GM18498 (cell line): ENCODE data around the gene PRLR.

Source experiments
- ATAC-seq: cut with Tn5 transposase; IDR thresholded peaks from one replicate; pipeline ENCODE4 v1.9.1; 2021; ENCODE audit warnings: mild to moderate bottlenecking, moderate library complexity; ENCODE audit not compliant: unreplicated experiment

The PRLR gene

DNA sequence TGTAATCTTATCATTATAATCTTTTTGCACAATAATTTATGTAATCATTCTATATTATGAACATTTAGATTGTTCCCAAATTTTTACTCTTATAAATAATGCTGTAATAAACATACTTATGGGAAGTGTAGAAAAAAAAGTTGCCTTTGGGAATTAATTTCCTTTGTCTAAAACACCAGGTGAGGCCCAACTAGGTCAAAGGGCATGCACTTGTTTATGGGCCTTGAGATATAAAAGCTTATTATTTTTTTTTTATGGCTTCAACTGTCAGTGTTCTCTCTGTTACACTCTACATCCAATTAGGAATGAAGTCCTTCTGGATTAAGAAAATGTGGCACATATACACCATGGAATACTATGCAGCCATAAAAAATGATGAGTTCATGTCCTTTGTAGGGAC is 6.5 kb upstream of the PRLR start:
- ATAC-seq = no peak

DNA sequence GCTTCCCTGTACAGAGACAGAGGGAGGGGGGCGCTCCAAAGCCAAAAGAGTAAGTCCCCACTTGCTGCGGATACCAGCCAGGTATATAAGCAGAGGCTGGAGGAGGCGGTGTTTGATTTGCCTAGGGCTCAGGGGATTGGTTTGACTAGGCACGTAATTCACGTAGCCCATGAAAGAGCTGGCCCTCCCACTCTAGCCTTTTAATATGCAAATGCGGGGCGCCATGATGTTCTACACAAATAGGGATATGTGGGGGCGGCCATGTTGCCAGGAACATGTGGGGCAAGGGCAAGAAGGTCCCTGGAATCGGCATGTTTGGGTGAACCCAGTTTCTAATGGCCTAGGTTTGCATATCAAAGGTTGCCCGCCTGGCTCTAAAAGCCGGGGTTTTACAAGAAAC is 3.3 kb upstream of the PRLR start:
- no peak for ATAC-seq

DNA sequence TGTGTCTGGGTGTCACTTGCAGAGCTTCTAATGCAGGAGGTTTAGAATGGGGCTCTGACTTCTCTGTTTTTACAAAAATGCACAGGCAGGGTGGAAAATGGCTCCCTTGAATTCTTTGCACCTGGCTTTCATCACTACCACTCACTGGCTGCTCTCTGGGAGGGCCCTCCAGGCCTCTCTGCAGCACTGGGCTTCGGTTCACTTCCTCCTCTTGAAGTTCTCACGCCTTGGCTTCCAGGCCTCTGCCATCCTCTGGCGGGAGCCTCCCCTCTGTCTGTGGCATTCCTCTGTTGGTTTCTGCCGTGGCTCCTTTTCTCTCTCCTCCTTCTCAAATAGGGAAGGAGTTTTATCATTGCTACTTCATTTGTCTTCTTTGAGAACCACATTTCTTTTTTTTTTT is 2.8 kb upstream of the PRLR start:
- no peak for ATAC-seq

DNA sequence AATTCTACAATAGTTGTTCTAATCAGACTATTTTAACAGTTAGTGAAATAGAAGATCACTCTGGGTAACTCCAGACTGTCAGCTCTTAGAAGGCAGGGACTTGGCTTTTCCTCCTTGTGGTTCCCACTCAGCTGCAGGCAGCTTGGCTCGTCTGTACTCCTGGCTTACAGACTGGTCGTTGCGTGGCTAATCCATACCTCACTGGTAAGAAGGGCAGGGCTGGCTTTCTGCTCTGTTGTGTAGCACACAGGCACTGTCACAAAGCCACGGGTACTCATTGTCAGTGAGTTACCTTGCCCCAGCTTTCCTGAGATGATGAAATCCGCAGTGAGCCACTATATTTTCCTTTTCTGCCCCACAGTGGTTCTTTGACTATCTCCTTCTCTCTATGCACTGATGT is 1.8 kb upstream of the PRLR start:
- no peak for ATAC-seq

DNA sequence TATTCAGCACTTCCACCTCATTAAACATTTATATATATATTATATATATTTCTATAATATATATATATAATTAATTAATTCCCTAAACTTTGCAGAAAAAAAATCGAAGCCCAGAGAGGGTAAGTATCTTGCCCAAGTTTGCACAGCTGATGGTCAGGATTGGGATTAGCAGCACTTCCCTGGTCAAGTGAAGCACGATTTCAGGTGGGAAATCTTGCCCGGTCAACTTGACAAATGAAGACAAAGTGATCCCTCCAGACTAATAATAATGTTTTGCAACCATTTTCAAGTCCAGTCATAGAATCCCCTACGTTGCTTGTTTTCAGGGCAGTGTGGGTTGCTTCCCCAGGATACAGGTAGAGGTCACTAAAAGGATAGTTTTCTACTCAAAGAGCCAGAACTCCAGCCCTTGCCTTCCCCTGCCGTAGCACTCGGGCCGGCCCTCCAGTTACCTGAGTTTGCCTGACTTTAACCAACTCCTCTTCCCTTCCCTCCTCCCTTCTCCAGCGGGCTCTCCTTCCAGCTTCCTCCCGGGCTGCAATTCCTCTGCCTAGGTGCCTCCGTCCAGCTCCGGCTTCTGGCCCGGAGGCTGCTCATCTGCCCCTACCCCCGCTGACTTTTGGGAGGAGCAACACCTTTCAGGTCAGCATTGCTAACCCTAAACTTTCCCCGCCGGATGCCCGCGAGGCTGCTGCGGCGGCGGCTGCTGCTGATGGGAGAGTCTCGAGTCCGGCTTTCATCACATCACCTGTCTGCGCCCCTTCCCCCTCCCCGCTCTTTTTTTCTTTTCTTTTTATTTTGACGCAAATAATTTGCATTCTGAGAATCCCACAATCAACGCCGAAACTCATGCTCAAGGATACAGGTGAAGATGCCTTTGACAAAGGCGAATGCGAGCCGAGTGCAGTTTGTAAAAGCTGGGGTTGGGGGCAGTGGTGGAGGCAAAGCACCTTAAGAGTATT is 930 bp downstream of the PRLR start:
- ATAC-seq = peak; percentile 71

DNA sequence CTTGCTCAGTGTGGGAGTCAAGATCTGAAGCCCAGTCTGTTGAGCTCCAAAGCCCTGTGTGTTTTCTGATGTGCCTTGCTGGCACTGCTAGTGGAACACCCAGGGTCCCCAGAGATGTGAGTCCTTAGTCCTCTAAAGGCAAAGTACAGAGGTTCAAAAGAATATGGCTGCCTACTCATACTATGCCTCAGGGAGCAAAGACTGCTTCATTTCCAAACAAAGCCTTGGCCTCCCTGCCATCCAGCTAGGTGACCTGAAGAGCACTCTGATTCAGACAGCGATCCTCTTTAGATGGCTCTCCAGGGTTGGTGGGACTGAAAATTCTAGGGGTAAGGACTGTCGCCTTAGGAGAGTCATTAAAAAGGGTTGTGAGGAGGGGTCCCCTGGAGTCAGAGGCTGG is 2.0 kb downstream of the PRLR start:
- ATAC-seq = no peak

DNA sequence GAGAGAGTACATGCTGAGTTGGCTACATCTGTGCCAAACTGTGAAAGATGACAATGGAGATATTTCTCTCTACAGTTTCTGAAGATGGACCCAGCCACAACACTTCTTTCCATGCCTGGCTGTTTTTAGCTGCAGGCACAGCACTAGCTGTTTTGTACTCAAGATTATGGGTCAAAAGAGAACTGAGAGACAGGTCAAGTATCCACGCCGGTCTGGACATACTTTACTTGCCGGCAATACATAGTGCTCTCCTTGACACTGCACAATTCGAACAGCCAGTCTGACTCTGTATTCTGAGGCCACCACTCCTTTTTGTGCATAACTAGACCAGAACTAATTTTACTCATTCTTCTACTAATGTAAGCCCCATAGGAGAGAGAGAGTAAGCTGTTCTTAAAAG is 2.6 kb downstream of the PRLR start:
- ATAC-seq = no peak

DNA sequence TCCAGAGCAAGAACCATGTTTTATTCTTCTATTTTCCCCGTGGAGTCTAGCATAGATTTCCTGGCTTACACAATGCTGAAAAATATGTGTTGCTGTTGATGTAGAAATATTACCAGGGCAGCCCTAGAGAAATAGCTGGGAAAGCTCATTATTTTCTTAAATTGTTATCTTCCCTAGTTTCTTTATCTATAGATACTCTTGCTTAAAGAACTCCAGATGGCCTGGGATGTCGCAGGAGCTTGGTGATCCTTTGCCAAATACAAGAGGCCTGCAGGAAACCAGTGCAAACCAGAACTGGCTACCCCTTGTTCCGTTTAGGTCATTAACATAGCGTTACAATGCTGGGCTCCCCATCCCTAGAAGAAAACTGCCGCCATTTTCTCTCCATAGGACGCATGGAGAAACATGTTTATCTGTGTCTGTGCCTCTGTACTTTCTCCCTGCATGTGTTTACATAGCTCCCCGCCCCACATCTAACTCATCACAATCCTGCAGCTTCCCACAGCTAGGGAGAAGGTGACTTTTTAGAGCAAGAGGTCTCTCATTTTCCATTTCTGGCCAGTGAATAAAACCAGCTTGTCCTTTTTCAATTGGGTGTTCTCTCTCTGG is 6.4 kb downstream of the PRLR start:
- ATAC-seq = no peak

DNA sequence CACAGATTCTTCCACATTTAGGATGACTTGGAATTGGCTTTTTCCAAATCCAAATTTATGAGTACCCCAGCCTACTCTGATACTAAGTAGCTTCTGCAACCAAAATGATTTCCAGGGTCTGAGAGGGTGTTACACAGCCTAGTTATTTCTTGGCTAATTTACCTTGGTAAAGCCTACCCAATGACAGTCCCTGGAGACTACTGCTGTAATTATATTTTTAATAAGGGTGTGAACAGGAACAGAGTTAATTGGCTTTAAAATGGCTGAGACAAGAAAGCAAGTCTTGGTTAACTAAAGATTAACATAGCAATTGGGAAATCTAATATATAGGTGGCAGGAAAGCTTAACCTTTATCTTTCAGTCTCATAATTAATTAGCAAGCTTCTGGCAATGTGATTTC is 9.3 kb downstream of the PRLR start:
- no peak for ATAC-seq

DNA sequence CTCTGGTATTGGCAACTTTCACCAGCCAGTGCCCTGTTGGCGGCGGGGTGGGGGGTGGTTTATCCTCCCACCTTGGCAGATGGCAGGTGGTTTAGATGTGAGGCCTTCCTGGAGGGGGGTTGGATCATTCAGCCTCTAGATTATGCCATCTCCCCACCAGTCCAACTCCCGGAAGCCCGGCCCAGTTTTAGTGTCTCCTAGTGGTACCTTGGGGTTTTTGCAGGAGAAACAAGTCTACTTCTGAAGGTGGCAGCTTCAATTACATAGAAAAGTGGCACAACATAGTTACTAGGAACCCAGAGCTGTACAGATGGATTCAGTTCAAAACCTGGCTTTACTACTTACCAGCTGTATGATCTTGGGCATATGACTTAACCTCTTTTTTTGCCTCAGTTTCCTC is 11.3 kb downstream of the PRLR start:
- ATAC-seq = no peak

DNA sequence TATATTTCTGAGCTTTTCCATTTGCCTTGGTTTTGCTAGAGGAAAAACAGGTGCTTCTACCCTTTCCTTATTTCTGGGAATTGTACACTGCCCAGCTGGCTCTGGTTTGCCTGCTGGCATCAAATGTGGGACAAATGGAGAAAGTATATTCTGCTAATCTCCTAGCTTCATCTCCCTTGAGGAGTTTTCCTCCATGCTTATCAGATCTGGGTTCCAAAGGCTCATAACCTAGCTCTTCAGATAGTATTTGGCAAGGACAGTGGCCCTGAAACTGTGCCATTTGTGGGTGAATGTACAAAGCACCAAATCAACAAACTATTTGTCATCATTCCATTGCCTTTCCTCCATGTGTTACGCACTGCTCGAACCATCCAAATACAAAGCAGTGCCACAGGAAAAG is 16.2 kb downstream of the PRLR start:
- ATAC-seq = no peak

DNA sequence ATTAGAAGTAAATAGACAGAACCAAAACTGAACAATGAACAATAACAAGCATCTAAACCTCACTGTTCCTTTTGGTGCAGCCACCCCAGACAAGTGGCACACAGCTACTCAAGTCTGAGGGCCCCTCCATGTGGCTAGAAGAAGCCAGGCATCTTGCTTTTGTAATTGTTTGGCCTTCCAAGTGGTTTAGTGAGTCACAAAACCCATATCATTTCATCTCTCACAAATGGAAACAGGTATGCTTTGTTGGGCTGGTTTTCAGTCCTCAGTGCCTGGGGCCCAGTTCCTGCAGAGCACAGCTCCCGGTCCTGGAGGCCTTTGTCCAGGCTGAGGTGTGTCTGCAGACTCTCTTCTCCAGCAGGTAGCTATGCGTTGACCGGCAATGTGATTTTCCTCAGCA is 16.7 kb downstream of the PRLR start:
- ATAC-seq = no peak

DNA sequence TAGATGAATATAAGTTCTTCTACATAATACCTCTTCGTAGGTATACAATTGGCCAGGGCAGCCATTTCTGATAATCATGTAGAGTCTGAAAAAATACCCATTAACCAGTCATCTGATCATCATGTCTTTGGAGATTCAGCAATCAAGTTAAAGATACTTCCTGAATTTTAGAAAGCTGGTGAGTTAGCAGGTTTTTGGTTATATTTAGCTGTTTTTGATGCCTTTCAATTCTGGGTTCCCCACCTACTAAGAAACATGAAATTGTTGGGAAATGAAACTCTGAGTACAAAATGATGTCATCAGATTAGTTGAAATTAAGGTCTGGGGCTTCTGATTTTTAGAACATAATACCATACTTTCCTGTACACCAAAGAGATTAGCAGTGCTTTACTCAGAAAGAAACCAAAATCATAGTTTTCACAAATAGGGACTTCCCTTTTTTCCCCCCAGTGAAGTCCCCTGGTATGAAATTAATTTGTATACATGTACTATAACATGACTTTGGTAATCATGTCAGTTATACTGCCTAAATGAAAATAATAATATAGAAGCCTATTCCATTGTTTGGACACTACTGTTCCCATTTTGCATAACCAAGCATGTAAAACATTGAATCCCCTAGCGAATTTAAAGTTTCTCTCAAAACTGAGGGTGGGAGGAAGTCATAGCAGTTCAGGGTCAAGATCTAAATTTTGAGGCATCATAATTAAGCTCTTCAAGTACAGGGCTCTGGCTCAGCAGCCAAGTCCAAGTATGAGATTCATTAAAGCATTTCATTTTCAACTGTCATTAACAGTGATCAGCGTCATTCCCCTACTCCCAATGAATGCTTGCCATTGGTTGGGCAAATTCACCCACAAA is 17.9 kb downstream of the PRLR start:
- ATAC-seq = peak; percentile 59

DNA sequence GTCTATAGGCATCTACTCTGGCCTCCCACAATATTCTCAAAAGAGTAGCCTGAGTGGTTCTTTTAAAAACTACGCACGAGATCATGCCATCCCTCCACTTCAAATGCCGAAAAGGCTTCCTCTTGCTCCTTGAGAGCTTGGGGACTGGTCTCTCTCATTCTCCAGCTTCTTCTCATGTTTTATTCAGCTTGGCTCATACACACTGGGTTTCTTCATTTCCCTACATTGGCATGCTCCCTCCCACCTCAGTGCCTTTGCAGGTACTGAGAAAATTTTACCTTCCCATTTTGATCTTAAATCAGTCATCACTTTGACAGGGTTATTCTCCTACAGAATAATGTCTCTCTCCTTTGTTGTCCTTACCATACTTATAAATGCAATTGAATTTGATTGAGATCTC is 20.4 kb downstream of the PRLR start:
- no peak for ATAC-seq

DNA sequence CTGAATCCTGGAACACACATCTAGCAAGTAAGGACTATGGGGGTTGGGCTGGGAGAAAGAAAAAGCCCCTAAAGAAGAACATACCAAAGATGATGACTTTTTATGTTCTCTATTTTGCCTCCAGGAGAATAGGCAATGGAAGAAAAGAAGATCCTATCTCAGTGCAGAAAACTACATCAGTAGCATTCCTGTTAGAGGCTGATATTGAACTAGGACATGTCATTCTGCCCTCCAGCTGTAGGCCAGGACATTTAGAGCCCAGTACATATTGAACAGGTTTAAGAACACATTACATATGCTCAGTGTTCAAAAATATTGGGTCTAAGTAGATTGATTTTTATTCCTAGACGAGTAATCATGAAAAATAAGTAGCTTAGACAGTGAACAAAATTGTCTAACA is 24.7 kb downstream of the PRLR start:
- ATAC-seq = no peak

DNA sequence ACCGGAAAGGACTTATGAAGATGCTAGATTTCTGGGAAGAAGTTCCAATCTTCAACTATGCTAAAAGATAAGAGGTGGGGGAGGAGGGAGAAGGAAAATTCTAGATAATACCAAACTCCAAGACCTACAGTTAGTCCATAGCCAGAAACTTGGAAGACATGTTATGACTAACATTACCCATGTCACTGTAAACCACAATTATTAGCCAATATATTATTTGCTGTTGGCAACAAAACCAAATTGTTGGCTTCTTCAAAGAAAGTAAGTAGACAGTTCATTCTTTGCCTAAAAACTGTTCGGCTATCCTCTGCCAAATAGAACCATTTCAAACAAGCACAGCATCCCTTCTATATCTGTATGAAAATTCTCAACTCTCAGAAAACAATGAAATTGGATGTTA is 25.1 kb downstream of the PRLR start:
- ATAC-seq = no peak

DNA sequence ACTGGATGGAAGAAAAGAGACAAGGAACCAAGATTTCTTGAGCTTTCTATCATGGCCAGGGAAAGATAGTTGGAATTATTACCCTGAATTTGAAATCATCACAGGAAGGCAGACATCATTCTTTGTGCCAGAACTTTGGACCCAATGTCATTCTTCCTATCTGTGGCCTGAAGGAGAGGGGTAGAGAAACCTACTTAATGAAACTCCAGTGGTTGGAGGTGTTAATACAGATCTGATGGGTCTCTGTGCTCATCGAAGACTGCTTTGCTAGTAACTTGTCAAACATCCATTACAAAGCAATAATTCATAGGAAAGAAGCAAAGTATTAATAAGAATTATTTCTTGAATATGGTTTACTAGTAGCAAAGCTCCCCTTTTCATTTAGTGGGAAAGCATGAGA is 26.9 kb downstream of the PRLR start:
- ATAC-seq = peak; percentile 64

DNA sequence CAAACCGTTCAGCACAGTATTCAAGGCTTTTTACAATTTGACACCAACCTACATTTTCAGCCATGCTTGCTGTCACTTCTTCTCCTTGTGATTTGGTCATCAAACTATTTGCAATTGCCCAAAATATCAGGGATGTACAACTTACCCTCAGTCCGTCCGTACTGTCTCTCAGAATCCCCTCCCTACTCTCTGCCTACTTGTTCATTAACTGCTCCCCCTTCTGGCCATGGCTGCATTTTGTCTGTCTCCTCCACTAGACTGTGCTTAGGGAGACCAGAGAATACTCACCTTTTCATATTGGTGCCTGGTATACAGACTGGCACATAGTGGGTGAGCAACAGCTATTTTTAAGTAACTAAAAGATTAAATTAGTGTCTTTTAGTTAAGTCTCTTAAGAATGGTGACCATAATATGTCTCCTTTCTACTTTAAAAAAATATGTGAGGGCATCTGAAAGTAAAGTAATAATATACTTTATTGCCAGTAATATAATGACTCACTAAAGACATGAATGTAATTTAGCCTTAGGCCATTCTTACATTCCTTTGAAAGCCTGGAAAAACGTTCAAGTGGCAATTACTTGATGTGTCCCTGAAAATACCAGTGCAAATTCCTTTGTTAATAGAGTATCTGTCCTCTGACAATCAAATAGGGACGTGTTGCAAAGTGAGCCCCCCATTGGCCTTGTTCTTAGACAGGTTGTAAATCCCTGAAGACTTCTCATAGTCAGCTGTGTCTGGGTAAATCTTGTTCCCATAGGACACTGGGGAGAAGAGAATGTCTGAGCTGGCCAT is 27.8 kb downstream of the PRLR start:
- peak; percentile 78 for ATAC-seq

DNA sequence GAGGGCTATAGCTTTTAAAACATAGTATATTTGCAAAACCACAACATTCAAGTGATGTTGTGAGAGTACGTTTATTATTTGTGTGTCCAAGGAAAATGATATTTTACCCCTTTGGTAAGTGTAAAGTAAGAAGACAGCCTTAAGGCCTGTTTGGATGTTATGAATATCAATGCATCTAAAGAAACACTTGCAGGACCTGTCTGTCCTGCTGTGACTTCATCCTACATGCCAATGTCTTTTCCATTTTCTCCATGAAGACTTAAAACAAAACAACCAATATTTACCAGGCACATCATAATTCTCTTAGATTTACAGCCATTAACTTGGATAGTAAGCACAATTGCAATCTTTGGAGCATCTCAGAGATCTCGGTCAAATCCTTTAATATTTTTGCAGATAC is 29.0 kb downstream of the PRLR start:
- no peak for ATAC-seq

DNA sequence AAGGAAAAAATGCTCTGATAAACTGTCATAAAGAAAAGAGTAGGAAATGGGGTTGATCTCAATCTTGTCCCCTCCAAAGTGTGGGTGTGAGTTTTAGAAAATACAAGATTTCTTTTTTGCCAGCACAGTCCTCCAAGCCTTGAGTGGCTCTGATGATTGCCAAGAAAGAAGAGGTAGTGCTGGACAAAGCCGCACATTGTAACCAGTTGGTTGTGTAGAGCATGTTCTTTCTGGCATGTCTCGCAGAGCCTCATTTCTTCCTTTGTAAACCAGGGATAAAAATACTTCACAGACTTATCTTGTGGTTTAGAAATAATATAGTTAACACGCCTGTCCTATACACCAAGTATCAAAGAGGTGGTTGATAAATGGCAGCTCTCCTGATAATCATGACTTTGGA is 30.4 kb downstream of the PRLR start:
- no peak for ATAC-seq

DNA sequence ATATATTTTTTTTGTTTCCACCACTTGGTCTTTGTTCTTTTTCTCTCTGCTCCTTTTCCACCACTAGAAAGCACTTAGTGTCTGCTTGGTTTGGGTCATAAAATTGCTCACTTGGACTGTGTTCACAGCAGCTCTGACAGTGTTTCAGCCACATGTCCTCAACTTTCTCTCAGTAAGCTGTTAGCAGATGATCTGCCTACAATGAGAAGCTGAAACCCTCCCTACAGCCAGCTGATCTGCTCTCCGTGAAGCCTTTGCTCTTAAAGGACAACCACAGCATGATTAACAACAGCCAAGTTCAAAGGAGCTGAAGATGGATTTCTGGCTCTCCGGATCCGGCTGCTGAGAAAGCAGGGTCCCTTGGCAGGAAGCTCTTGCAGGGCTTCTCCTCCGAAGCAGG is 31.6 kb downstream of the PRLR start:
- ATAC-seq = no peak
